ENCODE measurements around the gene TLE7. TPM values are rescaled to one million over a fixed set of nuclear protein-coding genes. Genes with fewer than 3 reads are reported as not detected.

Gene TLE7
- total and polyA plus RNA-seq, 2 experiments from 2014 or later, result 0.44 to 2.5 TPM

GRCh38 chr16:71436473-71436872, 5.4 kb downstream of the TLE7 start:
- Histone ChIP-seq H3K4me2 (no peak overlapping the region), H3K27ac (ENCODE audit: low read depth) (no peak overlapping the region), H3K4me1 (ENCODE audit: insufficient read depth) (no peaks in the 10 kb centered on the region), H3K27me3 (ENCODE audit: insufficient read depth) (no peaks in the 10 kb centered on the region), H3F3A (replicated peaks; ENCODE audit: low read depth) (no peaks in the 10 kb centered on the region), H3K9me2 (ENCODE audit: insufficient read depth) (no peaks in the 10 kb centered on the region), H2AFZ (no peak overlapping the region), H3K36me3 (ENCODE audit: insufficient read depth) (no peaks in the 10 kb centered on the region), H3K79me2 (replicated peaks; ENCODE audit: insufficient read depth) (no peaks in the 10 kb centered on the region), H3K4me3 (no peak overlapping the region), H4K20me1 (replicated peaks; ENCODE audit: insufficient read depth) (no peaks in the 10 kb centered on the region)
- TF ChIP-seq STAT1 (IDR thresholded peaks at IDR 0.05; ENCODE audit: unreplicated experiment) (no peak), ZNF114 (CRISPR knock-in tag; IDR thresholded peaks at IDR 0.05) (no peak), POLR2AphosphoS5 (IDR thresholded peaks at IDR 0.05; ENCODE audit: low read depth) (no peak), CTCF (conservative IDR thresholded peaks at IDR 0.05; ENCODE audit: low read depth in 2 of 2) (no peak), EZH2 (IDR thresholded peaks at IDR 0.05; ENCODE audit: low read depth, unreplicated experiment) (no peak), JUNB (IDR thresholded peaks at IDR 0.05; ENCODE audit: unreplicated experiment) (no peak), EZH2phosphoT487 (IDR thresholded peaks at IDR 0.05; ENCODE audit: unreplicated experiment) (no peak), REST (IDR thresholded peaks at IDR 0.05; ENCODE audit: unreplicated experiment) (no peak), ZNF331 (CRISPR knock-in tag; IDR thresholded peaks at IDR 0.05; ENCODE audit: low read depth) (no peak)
- peaks cover 13% of the 10 kb centered on the region for H3K27me3 Mint-ChIP-seq (ENCODE audit: insufficient read depth, low read depth, poor library complexity)
- no peaks in the 10 kb centered on the region for H3K36me3 Mint-ChIP-seq (ENCODE audit: low read depth)
- peaks cover 7% of the 10 kb centered on the region for H3K9me3 Mint-ChIP-seq
- H3K4me1 Mint-ChIP-seq, result no peaks in the 10 kb centered on the region
- no peak for ATAC-seq
- H3K27ac Mint-ChIP-seq, result no peak overlapping the region
- no peak overlapping the region for H3K4me3 Mint-ChIP-seq
- no peak for DNase-seq (ENCODE audit: low spot score)

GRCh38 chr16:71432906-71433305, 8.9 kb downstream of the TLE7 start:
- no peak overlapping the region for H3K27ac ChIP-seq (ENCODE audit: low read depth)
- no peaks in the 10 kb centered on the region for H3K36me3 Mint-ChIP-seq (ENCODE audit: low read depth)
- no peak overlapping the region for H2AFZ ChIP-seq
- no peaks in the 10 kb centered on the region for H3K4me1 Mint-ChIP-seq
- H3K4me1 ChIP-seq (ENCODE audit: insufficient read depth), result no peaks in the 10 kb centered on the region
- H3F3A ChIP-seq (replicated peaks; ENCODE audit: low read depth), result no peaks in the 10 kb centered on the region
- H3K9me2 ChIP-seq (ENCODE audit: insufficient read depth), result no peaks in the 10 kb centered on the region
- no peaks in the 10 kb centered on the region for H3K79me2 ChIP-seq (replicated peaks; ENCODE audit: insufficient read depth)
- no peak for TF ChIP-seq EZH2phosphoT487 (IDR thresholded peaks at IDR 0.05; ENCODE audit: unreplicated experiment)
- no peaks in the 10 kb centered on the region for H3K36me3 ChIP-seq (ENCODE audit: insufficient read depth)
- H3K4me3 Mint-ChIP-seq, result no peak overlapping the region
- no peaks in the 10 kb centered on the region for H3K27me3 ChIP-seq (ENCODE audit: insufficient read depth)
- no peaks in the 10 kb centered on the region for H3K9me3 Mint-ChIP-seq
- H3K27me3 Mint-ChIP-seq (ENCODE audit: insufficient read depth, low read depth, poor library complexity), result no peaks in the 10 kb centered on the region
- DNase-seq (ENCODE audit: low spot score) (no peak), ATAC-seq (no peak)
- no peak overlapping the region for H3K27ac Mint-ChIP-seq
- H3K4me3 ChIP-seq, result no peak overlapping the region
- H3K4me2 ChIP-seq, result no peak overlapping the region
- no peaks in the 10 kb centered on the region for H4K20me1 ChIP-seq (replicated peaks; ENCODE audit: insufficient read depth)

Measured in GM23338 (cell line).